SK-N-SH (cell line): ENCODE data around the gene SENP8. TPM values are rescaled to one million over a fixed set of nuclear protein-coding genes. Genes with fewer than 3 reads are reported as not detected.

ENCODE experiments used
- CTCF ChIA-PET: fragments of 300-600, 350-600 bp; formaldehyde crosslinking; extraction: SDS; loops from one replicate; lab custom pipeline; 2021; lab: Yijun Ruan, JAX
- POLR2A ChIA-PET: fragments of 350-600 bp; sonication (Branson Sonifier 250); formaldehyde crosslinking; extraction: SDS; loops from one replicate; lab custom pipeline; 2020; ENCODE audit warnings: antibody characterized with exemption, inconsistent platforms; lab: Yijun Ruan, JAX
- DNase-seq: peaks from one replicate; pipeline ENCODE4 v3.0.0; 2012
- H2AFZ ChIP-seq: fragments of 200-600 bp; sonication (generic); 2 replicates; pipeline ENCODE4 v1.8.1; 2016; ENCODE audit warnings: antibody characterized with exemption, mild to moderate bottlenecking, low read depth
- H3F3A ChIP-seq: fragments of 200-600 bp; sonication (generic); replicated peaks from 2 replicates; pipeline ENCODE3; 2016; ENCODE audit warnings: antibody characterized with exemption, mild to moderate bottlenecking; ENCODE audit not compliant: insufficient read depth
- H3K27ac ChIP-seq, 2 experiments: fragments of 200-500 bp in 1 of 2; fragments of 200-600 bp in 1 of 2; sonication (Bioruptor generic) in 1 of 2; sonication (generic), shearing (Covaris generic) in 1 of 2; 2 replicates each; pipeline versions ENCODE4 v1.5.1 to v1.6.1; 2014 to 2016; ENCODE audit warnings: low read depth in 2 of 2, inconsistent platforms in 1 of 2, low read length in 1 of 2, mild to moderate bottlenecking in 1 of 2, mixed read lengths in 1 of 2
- H3K27me3 ChIP-seq: fragments of 200-600 bp; sonication (generic), shearing (Covaris generic); 2 replicates; pipeline ENCODE4 v1.6.1; 2016; ENCODE audit warnings: mixed run types; ENCODE audit not compliant: insufficient read depth
- H3K36me3 ChIP-seq, 2 experiments: fragments of 200-500 bp in 1 of 2; fragments of 200-600 bp in 1 of 2; sonication (Bioruptor generic) in 1 of 2; sonication (generic) in 1 of 2; replicated peaks in 1 of 2; 2 replicates each; pipeline versions ENCODE3 to v1.5.1; 2014 to 2016; ENCODE audit warnings: low read length in 1 of 2, mild to moderate bottlenecking in 1 of 2; ENCODE audit not compliant: insufficient read depth in 2 of 2, control insufficient read depth in 1 of 2
- H3K4me1 ChIP-seq, 2 experiments: fragments of 200-500 bp in 1 of 2; fragments of 200-600 bp in 1 of 2; sonication (Bioruptor generic) in 1 of 2; sonication (generic), shearing (Covaris generic) in 1 of 2; 2 replicates each; pipeline versions ENCODE4 v1.5.1 to v1.6.1; 2014 to 2016; ENCODE audit warnings: low read depth in 1 of 2, low read length in 1 of 2, mixed run types in 1 of 2; ENCODE audit not compliant: insufficient read depth in 2 of 2, control insufficient read depth in 1 of 2
- H3K4me2 ChIP-seq: fragments of 200-600 bp; sonication (generic), shearing (Covaris generic); 2 replicates; pipeline ENCODE4 v1.6.1; 2017; ENCODE audit warnings: mixed run types
- H3K4me3 ChIP-seq, 2 experiments: fragments of 200-500 bp in 1 of 2; fragments of 200-600 bp in 1 of 2; sonication (Bioruptor generic) in 1 of 2; sonication (generic), shearing (Covaris generic) in 1 of 2; 2 replicates each; pipeline versions ENCODE4 v1.5.1 to v1.8.1; 2014 to 2016; ENCODE audit warnings: low read depth in 2 of 2, inconsistent platforms in 1 of 2, low read length in 1 of 2, mild to moderate bottlenecking in 1 of 2, mixed read lengths in 1 of 2, moderate library complexity in 1 of 2
- H3K79me2 ChIP-seq: fragments of 200-600 bp; sonication (generic); 2 replicates; pipeline ENCODE4 v1.8.1; 2017; ENCODE audit warnings: mild to moderate bottlenecking; ENCODE audit not compliant: insufficient read depth
- H3K9ac ChIP-seq: fragments of 200-600 bp; sonication (generic); 2 replicates; pipeline ENCODE4 v1.6.1; 2017; ENCODE audit warnings: mixed run types
- H3K9me2 ChIP-seq: fragments of 200-600 bp; sonication (generic); 2 replicates; pipeline ENCODE4 v1.6.1; 2017; ENCODE audit warnings: mixed run types
- H3K9me3 ChIP-seq: fragments of 200-600 bp; sonication (generic); 2 replicates; pipeline ENCODE4 v1.6.1; 2017; ENCODE audit warnings: mixed run types, mild to moderate bottlenecking, moderate library complexity
- H4K20me1 ChIP-seq: fragments of 200-600 bp; sonication (generic); 2 replicates; pipeline ENCODE4 v1.6.1; 2017; ENCODE audit warnings: mild to moderate bottlenecking, mixed run types; ENCODE audit not compliant: insufficient read depth
- ELF1 ChIP-seq: IDR thresholded peaks from 2 replicates; pipeline ENCODE4 v1.4.0; 2012
- FOSL2 ChIP-seq: IDR thresholded peaks from 2 replicates; pipeline ENCODE4 v1.4.0; 2012; ENCODE audit warnings: low read depth, mild to moderate bottlenecking, moderate library complexity, borderline replicate concordance
- FOXJ3 ChIP-seq: sonication (generic); formaldehyde crosslinking; IDR thresholded peaks from 2 replicates; pipeline ENCODE4 v1.5.1; 2020; ENCODE audit warnings: mild to moderate bottlenecking, missing genetic modification reagents
- FOXM1 ChIP-seq: IDR thresholded peaks from 2 replicates; pipeline ENCODE4 v1.4.0; 2012; ENCODE audit warnings: low read depth, mild to moderate bottlenecking
- GATA2 ChIP-seq: sonication (generic); formaldehyde crosslinking; IDR thresholded peaks from 2 replicates; pipeline ENCODE4 v1.5.0; 2020; ENCODE audit warnings: mild to moderate bottlenecking, missing genetic modification reagents
- IRF3 ChIP-seq: fragments of 150-350 bp; IDR thresholded peaks from 2 replicates; pipeline ENCODE4 v1.6.1; 2016; ENCODE audit warnings: mild to moderate bottlenecking, low read depth, low read length
- MEF2A ChIP-seq: IDR thresholded peaks from 2 replicates; pipeline ENCODE4 v1.4.0; 2012; ENCODE audit warnings: low read depth, borderline replicate concordance
- NRF1 ChIP-seq: IDR thresholded peaks from 2 replicates; pipeline ENCODE4 v1.6.1; 2012; ENCODE audit warnings: low read depth, mild to moderate bottlenecking, low read length
- PBX3 ChIP-seq: IDR thresholded peaks from 2 replicates; pipeline ENCODE4; 2012
- POLR2AphosphoS5 ChIP-seq: IDR thresholded peaks from 2 replicates; pipeline ENCODE4 v1.6.1; 2012; ENCODE audit warnings: low read depth, low read length
- RFX5 ChIP-seq: IDR thresholded peaks from 2 replicates; pipeline ENCODE4 v1.6.1; 2012; ENCODE audit warnings: mild to moderate bottlenecking, improper control_type of control experiment, low read length
- SIN3A ChIP-seq: IDR thresholded peaks from 2 replicates; pipeline ENCODE4 v1.6.1; 2012; ENCODE audit warnings: low read depth, mild to moderate bottlenecking, low read length, moderate library complexity, borderline replicate concordance
- TEAD4 ChIP-seq: IDR thresholded peaks from 2 replicates; pipeline ENCODE4 v1.4.0; 2012; ENCODE audit warnings: mild to moderate bottlenecking, borderline replicate concordance; ENCODE audit not compliant: insufficient read depth
- USF1 ChIP-seq: IDR thresholded peaks from 2 replicates; pipeline ENCODE4 v1.4.0; 2012; ENCODE audit warnings: low read depth, borderline replicate concordance
- USF2 ChIP-seq: fragments of 150-350 bp; IDR thresholded peaks from 2 replicates; pipeline ENCODE4 v1.6.1; 2017; ENCODE audit warnings: antibody characterized with exemption, low read length, low read depth, borderline replicate concordance
- YY1 ChIP-seq: IDR thresholded peaks from 2 replicates; pipeline ENCODE4 v1.4.0; 2012; ENCODE audit warnings: low read depth, mild to moderate bottlenecking
- ZBTB33 ChIP-seq: IDR thresholded peaks from 2 replicates; pipeline ENCODE4 v1.4.0; 2012; ENCODE audit warnings: low read depth, borderline replicate concordance
- WGBS: methylation state at CpG from one replicate; pipeline ENCODE4 v1.1.6; 2017; ENCODE audit warnings: low lambda C conversion rate; 5-methylcytosine and 5-hydroxymethylcytosine counted together
- polyA plus RNA-seq, 3 experiments: library from polyadenylated mRNA; depleted of rRNA; stranded (reverse); fragments of >200 nt; gene quantifications; 2 replicates each; pipeline ENCODE4 v1.2.3, GENCODE V29; 2012

Gene SENP8
- polyA plus RNA-seq, 1 of the 3 experiments (the other 2 are of a cell fraction), result 1.4 TPM

- CTCF ChIA-PET, result interaction anchor here (0.8 to 1.0 kb wide), 2 partner anchors 15 to 149 kb away, joined by 3 read pairs; no protein-coding TSS in a partner anchor
- TF ChIP-seq SIN3A (no peak), FOXJ3 (CRISPR knock-in tag) (no peak), IRF3 (no peak), RFX5 (no peak), TEAD4 (no peak), POLR2AphosphoS5 (no peak), GATA2 (no peak), MEF2A (no peak), PBX3 (no peak), FOXM1 (no peak), USF2 (no peak), ELF1 (no peak), ZBTB33 (no peak), NRF1 (no peak), YY1 (no peak), FOSL2 (no peak), USF1 (no peak)
- TF ChIP-seq, all 33 proteins: peak for 0
- H3K79me2 ChIP-seq, result no peaks in the 10 kb centered on the region
- DNase-seq, result no peak
- H3K36me3 ChIP-seq, result no peaks in the 10 kb centered on the region
- H3K9ac ChIP-seq, result no peak overlapping the region
- H3K4me3 ChIP-seq, result no peak overlapping the region
- H3K4me1 ChIP-seq, result no peaks in the 10 kb centered on the region
- H3K9me3 ChIP-seq, result no peaks in the 10 kb centered on the region
- H3F3A ChIP-seq, result no peaks in the 10 kb centered on the region
- no peak overlapping the region for H2AFZ ChIP-seq
- WGBS, result 97% methylated on average over 4 of the region's 4 CpGs
- H4K20me1 ChIP-seq, result no peaks in the 10 kb centered on the region
- POLR2A ChIA-PET, result no interaction called here
- no peak overlapping the region for H3K4me2 ChIP-seq
- H3K27ac ChIP-seq, result no peak overlapping the region
- H3K27me3 ChIP-seq, result no peaks in the 10 kb centered on the region
- H3K9me2 ChIP-seq, result no peaks in the 10 kb centered on the region
These were observed 12.1 kb downstream of the SENP8 start for GRCh38 chr15:72130272-72130671.
